ENCODE results near the gene SGTA.
"Not testable (repeated sequence)": the region's sequence is repeated elsewhere in the genome, so short reads cannot be mapped to it uniquely, and the experiment has no call there.

Gene SGTA

GRCh38 chr19:2713170-2713569, 69.9 kb downstream of the SGTA start:
- DNase-seq (ENCODE audit: low read depth) = not testable (repeated sequence)

GRCh38 chr19:2711875-2712205, 71.2 kb downstream of the SGTA start:
- no peak for DNase-seq (ENCODE audit: low read depth)

- DNase-seq (ENCODE audit: low read depth) = no peak
Observed at GRCh38 chr19:2711172-2711874, 71.8 kb downstream of the SGTA start.

- DNase-seq (ENCODE audit: low read depth) = no peak
Observed at GRCh38 chr19:2706251-2706650, 76.8 kb downstream of the SGTA start.

Data from GM04503 (cell line).